RWPE1 (cell line): ENCODE measurements around the gene DYNLT2B.

Experiments
- CTCF ChIA-PET: fragments of 350-600 bp; sonication (Branson Sonifier 250); formaldehyde crosslinking; extraction: SDS; loops from one replicate; lab custom pipeline; 2021; lab: Yijun Ruan, JAX
- POLR2A ChIA-PET: fragments of 400-600 bp; formaldehyde crosslinking; extraction: SDS; loops from one replicate; lab custom pipeline; 2020; ENCODE audit warnings: antibody characterized with exemption; ENCODE audit not compliant: low non-redundant PET; lab: Yijun Ruan, JAX
- DNase-seq: peaks from one replicate; pipeline ENCODE4 v3.0.0; 2012; ENCODE audit warnings: low spot score
- H3K27ac ChIP-seq: fragments of 450-650 bp; 2 replicates; pipeline ENCODE4 v1.5.1; 2017
- TF ChIP-seq, protein P1 (sequence below): fragments of 450-650 bp; conservative IDR thresholded peaks from 2 replicates; pipeline ENCODE4 v1.5.1; 2017; ENCODE audit warnings: low read depth, mild to moderate bottlenecking

The DYNLT2B gene

DNA sequence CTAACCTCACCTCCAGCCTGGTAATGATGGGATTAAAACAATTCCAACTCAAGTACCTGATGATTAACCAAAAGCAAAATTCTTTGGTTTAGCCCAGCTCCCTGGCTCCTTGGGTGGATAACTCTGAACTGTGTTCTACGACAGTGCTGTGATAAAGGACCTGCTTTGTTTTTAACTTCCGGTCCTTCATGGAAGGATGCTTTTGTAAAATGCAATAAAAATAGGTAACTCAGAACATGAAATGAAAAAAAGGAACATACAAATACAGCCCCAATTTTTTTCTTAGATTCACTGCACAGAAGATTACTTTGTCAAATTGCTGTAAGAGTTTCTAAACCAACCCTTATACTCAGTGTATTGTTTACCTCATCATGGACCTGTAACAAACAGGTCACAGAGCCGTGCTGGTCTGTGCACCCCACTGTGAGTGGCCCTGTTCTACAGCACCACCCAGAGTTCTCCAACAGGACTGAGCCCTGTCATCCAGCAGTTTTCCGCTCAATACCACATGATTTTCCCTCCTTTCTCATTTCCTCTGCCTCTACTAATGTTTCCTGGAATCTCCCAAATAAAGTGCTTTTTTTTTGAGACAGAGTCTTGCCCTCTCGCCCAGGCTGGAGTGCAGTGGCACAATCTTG is 25.6 kb downstream of the DYNLT2B start:
- no peak for DNase-seq
- ChIA-PET POLR2A (no interaction called here), CTCF (interaction anchor here (0.9 kb wide), 1 partner anchor 219 kb away, joined by 7 read pairs; no protein-coding TSS in a partner anchor)
- H3K27ac ChIP-seq, result peak overlapping the region; percentile 25; the same call in 1 of the 2 replicates
- TF ChIP-seq, protein P1, sequence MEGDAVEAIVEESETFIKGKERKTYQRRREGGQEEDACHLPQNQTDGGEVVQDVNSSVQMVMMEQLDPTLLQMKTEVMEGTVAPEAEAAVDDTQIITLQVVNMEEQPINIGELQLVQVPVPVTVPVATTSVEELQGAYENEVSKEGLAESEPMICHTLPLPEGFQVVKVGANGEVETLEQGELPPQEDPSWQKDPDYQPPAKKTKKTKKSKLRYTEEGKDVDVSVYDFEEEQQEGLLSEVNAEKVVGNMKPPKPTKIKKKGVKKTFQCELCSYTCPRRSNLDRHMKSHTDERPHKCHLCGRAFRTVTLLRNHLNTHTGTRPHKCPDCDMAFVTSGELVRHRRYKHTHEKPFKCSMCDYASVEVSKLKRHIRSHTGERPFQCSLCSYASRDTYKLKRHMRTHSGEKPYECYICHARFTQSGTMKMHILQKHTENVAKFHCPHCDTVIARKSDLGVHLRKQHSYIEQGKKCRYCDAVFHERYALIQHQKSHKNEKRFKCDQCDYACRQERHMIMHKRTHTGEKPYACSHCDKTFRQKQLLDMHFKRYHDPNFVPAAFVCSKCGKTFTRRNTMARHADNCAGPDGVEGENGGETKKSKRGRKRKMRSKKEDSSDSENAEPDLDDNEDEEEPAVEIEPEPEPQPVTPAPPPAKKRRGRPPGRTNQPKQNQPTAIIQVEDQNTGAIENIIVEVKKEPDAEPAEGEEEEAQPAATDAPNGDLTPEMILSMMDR, result no peak

- DNase-seq, result no peak
- ChIA-PET POLR2A (interaction anchor here (0.6 kb wide), 1 partner anchor 161 kb away, joined by 5 read pairs; no protein-coding TSS in a partner anchor), CTCF (interaction anchor here (0.5 to 0.6 kb wide), 2 partner anchors 222 to 418 kb away, joined by 3 to 4 read pairs; no protein-coding TSS in a partner anchor)
- peak overlapping the region; percentile 94 for H3K27ac ChIP-seq
- TF ChIP-seq, protein P1, result no peak
Observed at GRCh38 chr3:196288141-196288460, 29.9 kb downstream of the DYNLT2B start.

- POLR2A ChIA-PET, result interaction anchor here (0.6 kb wide), 1 partner anchor 160 kb away, joined by 5 read pairs; no protein-coding TSS in a partner anchor
- CTCF ChIA-PET, result interaction anchor here (0.6 kb wide), 1 partner anchor 418 kb away, joined by 3 read pairs; no protein-coding TSS in a partner anchor
- peak; percentile 97 for DNase-seq
- TF ChIP-seq, protein P1, result no peak
- peak within 1 kb of the TSS; percentile 94 for H3K27ac ChIP-seq
Observed at GRCh38 chr3:196287440-196288140, 30.4 kb downstream of the DYNLT2B start, which contains the start of gene PCYT1A. PCYT1A (minus strand) TSS chr3:196287726; CDS start chr3:196270531, 17,195 bp downstream.

GRCh38 chr3:196287090-196287439 is 31.0 kb downstream of the DYNLT2B start:
- CTCF ChIA-PET, result no interaction called here
- POLR2A ChIA-PET, result no interaction called here
- peak; percentile 30 for DNase-seq
- peak overlapping the region; percentile 94 for H3K27ac ChIP-seq
- TF ChIP-seq, protein P1, result no peak

GRCh38 chr3:196284396-196284795 is 33.6 kb downstream of the DYNLT2B start:
- ChIA-PET CTCF (interaction anchor here (1.2 kb wide), 1 partner anchor 31 kb away, joined by 3 read pairs; no protein-coding TSS in a partner anchor), POLR2A (no interaction called here)
- TF ChIP-seq, protein P1, result no peak
- no peak overlapping the region for H3K27ac ChIP-seq
- no peak for DNase-seq

DNA sequence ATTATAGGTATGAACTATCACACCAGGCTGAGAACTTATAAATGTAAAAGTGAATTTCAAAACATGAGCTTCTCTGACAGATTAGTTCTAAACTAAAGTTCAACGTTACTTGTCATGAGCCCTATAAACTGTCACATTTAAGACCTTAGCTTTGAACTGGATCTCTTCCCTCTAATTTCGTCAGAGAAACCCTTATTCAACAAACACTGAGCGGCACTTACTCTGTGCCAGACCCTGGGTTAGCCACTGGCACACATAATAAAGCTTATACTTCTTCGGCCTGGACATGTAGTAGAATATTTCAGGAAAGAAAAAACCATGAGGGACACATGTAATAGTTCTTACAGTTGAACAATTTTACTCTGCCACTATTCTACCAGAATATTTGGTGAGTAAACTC is 36.1 kb downstream of the DYNLT2B start:
- DNase-seq, result no peak
- CTCF ChIA-PET, result interaction anchor here (1.2 kb wide), 1 partner anchor 35 kb away, joined by 4 read pairs; no protein-coding TSS in a partner anchor
- POLR2A ChIA-PET, result no interaction called here
- TF ChIP-seq, protein P1, result no peak
- H3K27ac ChIP-seq, result peak overlapping the region; percentile 43; the same call in 1 of the 2 replicates
